H4 (cell line): ENCODE measurements around the gene PLXNA2. TPM values are rescaled to one million over a fixed set of nuclear protein-coding genes. Genes with fewer than 3 reads are reported as not detected.

Experiments
- DNase-seq: peaks from one replicate; pipeline ENCODE4 v3.0.0-alpha.2; 2015; ENCODE audit warnings: low spot score
- total RNA-seq: library from RNA; depleted of rRNA; stranded (reverse); fragments of >200 nt; shearing (Covaris generic); gene quantifications from 2 replicates; pipeline ENCODE4 v1.2.3, GENCODE V29; 2014

The PLXNA2 gene
- total RNA-seq, 1 experiment from 2014 or later, result 0.89 TPM

GRCh38 chr1:208225954-208226937, 17.9 kb downstream of the PLXNA2 start:
- no peak for DNase-seq

DNA sequence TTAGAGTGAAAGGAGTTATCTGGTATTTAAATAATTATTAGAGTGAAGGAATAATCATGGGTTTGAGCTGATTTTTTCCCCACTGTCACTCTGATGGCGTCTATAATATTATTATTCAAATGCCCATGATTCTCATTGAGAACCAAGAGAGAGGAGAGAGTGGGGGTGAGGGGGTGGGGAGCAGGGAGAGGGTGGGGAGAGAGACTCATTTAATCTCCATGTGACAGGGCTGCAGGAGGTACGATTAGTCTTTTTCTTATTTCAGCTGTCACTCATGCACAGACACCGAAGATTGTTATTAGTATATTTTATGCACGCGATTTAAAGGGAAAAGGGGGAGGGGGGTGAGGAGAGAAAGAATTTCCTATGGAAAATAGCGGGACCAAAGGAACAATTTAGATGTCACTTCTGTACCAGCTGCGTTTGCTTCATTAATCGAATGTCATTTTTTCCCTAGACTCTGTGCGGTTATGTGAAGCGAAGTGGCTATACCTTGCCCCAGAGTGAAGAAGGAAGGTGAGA, 19.9 kb downstream of the PLXNA2 start:
- no peak for DNase-seq

- DNase-seq, result no peak
Measured at GRCh38 chr1:208223136-208223535, 21.0 kb downstream of the PLXNA2 start.

DNA sequence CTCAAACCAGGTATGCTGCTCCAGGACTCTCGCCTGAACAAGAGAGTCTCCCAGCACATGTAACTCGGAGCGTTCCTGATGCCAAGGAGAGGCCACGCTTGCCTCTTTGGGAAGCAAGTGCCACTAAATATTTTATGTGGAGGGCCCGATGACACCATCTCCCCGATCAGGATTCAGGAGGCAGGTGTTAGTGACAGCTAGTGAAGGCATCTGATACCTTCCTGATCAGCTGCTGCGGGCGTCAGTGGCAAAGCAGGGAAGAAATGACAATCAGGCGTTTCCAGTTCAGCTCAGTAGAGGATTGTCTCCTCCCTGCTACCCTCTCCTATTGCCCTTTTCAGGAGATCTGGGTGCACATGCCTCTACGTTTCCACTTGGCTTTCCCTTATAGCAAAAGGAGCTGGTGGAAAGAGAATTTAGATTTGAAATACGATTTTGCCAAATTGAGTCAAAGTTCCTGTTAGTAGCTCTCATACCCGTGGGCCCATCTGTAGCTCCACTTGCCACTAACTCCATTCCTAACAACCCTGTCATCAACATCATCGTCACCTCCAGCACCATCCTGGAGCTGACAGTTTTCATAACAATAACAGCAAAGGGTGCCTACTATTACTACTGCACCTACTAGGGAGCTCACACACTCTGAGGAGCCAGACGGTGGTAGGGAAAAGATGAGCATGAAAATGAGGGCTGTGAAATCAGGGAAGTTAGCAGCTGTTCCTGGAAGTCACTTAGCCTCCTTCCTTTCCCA, 21.6 kb downstream of the PLXNA2 start:
- no peak for DNase-seq

DNA sequence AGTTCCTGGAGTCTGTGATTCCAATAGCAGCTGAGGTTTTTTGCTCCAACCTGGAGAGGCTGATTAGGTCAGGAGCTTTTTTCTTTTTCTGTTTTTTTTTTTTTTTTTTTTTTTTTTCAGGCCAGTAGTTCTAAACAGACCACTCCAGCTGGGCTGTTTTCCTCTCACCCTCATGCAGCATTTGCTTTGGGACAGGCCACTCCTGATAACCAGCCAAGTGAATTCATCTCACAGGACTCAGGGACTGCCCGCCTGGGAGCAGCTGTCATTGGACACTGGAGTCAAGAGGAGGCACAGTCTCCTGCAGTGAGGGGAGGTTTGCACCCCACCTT, 22.9 kb downstream of the PLXNA2 start:
- DNase-seq, result no peak

- DNase-seq, result peak; percentile 82
Measured at GRCh38 chr1:208219659-208220282, 24.4 kb downstream of the PLXNA2 start.

DNA sequence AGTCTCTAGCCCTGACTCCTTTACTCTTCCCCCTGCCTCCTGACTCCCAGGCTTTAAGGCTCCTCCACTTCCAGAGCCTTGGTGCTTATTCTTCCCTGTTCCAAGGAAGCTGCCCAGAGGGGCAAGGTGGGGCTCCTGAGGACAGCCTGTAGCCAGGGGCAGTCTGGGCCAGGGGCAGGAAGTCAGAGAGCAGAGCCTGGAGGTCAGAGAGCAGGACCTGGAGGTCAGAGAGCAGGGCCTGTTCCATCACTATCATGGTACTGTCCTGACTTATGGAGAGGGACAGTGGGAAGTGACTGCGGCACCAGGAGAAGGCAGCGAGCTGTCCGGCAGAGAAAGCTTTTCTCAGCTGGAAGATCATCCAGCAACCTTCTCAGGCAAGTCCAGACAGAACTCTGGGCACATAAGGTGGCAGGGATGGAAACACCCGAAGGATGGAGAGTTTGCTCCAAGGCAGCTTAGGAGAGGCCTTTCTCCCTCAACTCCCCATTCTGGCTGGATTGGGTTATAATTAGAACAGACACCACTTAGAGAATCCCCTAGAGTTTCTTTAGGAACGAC, 25.0 kb downstream of the PLXNA2 start:
- no peak for DNase-seq

- no peak for DNase-seq
Measured at GRCh38 chr1:208218237-208219097, 25.7 kb downstream of the PLXNA2 start.

DNA sequence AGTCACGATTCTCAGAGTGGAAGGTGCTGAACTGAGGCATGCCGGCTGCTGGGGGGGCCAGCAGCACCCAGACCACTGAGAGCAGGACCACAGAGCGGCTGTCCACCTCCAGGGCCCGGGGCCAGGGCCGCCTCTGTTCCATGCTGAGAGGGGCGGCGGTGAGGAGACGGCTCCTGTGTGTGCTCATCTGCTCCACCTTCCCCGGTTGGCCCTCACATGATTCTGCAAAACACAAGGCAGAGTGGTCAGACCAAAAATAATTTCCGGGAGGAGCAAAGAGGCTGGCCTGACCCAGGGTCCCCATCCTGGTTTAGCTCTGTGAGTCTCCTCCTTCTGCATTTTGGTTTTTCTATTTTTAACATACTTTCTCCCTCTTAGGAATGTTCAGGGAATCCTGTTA, 26.4 kb downstream of the PLXNA2 start:
- DNase-seq, result no peak

DNA sequence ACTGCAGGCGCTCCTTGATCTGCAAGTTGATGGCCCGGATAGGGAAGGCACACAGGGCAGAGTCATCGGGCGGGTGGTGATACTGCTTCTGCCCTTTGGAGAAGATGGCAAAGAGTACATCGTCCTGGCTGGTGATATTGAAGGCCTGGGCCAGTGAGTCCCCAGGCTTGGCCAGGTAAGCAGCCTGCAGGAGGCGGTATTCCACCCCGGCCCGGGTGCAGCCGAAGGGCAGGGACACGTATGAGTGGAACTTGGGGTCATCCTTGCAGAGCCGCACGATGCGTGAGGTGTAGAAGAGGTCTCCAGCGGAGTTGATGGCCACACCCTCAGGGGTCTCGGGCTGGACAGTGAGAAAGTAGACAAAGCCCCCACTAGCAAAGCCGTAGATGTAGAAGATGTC, 27.4 kb downstream of the PLXNA2 start:
- no peak for DNase-seq

GRCh38 chr1:208216062-208216461, 28.1 kb downstream of the PLXNA2 start:
- no peak for DNase-seq

DNA sequence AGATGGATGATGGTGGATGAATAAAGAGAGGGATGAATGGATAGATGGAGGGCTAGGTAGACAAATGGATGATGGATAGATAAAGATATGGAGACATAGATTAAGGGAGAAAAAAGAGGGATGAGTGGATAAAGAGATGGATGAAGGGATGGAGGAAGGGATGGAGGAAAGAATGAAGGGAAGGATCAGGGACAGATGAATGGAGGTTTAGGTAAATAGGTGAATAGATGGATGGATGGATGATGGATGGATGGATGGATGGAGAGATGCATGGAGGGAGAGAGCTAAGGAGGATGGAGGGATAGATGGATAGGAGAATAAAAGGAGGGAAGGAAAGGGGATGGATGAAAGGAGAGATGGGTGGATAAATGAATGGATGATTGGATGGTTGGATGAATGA, 28.8 kb downstream of the PLXNA2 start:
- DNase-seq, result no peak

- no peak for DNase-seq
Measured at GRCh38 chr1:208213786-208214185, 30.4 kb downstream of the PLXNA2 start.

GRCh38 chr1:208212893-208213292, 31.3 kb downstream of the PLXNA2 start:
- no peak for DNase-seq

DNA sequence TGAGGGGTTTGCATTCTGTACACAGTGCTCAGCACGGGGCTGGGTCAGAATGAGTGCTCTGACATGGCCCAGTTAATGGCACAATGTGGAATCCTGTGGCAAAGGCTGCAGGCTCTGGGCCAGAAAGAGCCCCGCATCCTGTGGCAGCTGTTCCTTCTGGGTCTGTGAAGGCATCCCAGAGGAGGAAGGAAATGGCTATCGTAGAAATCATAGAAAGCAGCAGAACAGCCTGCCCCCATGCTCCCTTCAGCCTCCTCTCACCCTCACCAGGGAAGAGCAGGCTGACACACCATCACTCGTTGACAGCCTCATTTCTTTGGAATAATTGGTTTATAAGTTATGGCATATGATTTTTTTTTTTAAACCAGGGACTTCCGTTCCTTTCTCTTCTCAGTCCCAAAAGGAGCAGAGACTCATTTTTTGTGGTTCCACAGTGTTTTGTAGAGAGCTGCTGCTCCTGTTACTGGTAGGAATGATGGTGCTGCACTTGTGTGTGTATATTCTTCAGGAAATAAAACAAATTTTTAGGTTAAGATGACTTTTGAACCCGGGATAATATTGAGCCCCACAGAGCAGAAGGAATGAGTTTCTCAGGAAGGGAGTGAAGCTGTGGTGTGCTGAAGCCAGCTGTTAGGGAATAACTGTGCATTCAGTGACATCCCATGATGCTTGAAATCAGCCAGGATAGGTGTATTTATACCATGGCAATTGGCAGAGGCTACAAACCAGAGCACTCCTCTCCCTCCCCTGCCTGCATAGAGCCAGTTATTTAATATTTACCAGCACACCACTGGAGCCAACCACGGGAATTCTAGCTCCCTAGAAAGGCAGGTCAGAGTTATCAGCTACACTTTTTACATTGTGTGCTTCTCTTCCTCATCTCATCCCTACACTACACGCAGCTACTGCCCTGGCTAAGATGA, 32.0 kb downstream of the PLXNA2 start:
- no peak for DNase-seq

DNA sequence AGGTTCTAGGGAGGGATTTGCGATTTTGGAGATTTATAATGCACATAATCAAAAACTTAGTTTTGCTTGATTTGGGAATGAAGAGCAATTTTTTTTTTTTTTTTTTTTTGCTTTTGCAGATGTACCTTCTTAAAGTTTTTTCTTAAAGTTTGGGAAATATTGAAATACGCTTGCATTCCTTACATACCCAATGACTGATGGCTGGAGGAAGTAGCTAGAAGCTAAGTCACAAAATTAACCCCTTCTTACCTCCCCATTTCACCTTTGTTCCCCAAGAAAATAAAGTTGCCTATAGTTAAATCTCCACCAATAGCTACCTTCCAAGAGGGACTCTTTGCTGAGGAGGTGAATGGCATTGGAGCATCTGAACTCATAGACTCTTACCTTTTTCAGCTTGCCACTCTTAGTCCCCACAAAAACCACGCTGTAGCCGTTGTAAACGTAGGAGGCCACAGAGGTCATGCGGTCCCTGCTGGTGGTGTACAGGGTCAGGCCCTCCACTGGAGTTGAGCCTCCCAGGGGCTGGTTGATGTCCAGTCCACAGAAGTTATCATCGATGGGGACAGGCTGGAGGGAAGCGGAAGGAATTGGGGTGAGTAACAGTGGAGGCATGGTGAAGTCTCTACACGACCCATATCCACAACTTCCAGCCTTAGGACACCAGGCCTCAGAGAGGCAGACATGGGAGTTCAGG, 34.1 kb downstream of the PLXNA2 start:
- no peak for DNase-seq

GRCh38 chr1:208209286-208209685, 34.9 kb downstream of the PLXNA2 start:
- no peak for DNase-seq

- DNase-seq, result no peak
Measured at GRCh38 chr1:208208132-208208487, 36.1 kb downstream of the PLXNA2 start.

DNA sequence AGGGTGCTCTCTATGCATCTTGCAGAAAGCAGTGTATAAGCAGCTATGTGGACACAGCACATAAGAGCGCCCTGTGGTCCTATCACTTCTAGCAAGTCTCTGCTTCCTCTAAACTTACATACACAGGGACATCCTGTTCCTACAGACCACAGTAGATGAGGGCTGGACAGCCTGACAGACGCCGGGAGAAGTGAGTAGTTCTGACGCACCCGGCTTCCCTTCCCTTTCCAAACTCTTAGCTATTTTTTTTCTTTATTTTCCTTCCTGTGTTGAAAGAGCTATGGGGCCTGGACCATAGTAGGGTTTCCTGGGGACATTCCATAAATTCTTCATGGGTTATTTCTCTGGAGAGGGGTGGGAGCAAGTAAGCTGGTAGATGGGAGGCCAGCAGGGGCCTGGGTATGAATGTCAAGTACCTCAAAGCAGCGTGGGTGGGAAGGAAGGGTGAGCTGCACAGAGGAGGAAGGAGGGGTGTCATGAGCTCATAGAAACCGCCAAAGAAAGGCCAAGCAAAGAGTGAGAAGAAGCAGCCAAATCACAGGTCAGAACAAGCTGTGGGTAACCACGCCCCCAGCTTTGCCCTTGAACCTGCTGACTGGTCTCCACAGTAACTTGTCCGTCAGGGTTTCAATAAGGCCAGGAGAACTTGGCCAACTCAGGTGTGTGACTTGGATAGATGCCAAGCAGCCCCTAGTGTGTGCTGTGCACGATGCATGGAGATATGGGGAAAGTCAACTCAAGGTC, 36.6 kb downstream of the PLXNA2 start:
- DNase-seq, result peak; percentile 70
